ENCODE data around the gene MYO18A.

GRCh38 chr17:29157310-29157709 lies 22.9 kb downstream of the MYO18A start:
- TF ChIP-seq CTCF (IDR thresholded peaks at IDR 0.05), result no peak
- no peak for TF ChIP-seq ZFX (IDR thresholded peaks at IDR 0.05; ENCODE audit: borderline replicate concordance)

All from 22Rv1 (cell line).